Upper lobe of right lung (tissue), 1 donor: ENCODE results near the gene HPCA. TPM values are rescaled to one million over a fixed set of nuclear protein-coding genes. Genes with fewer than 3 reads are reported as not detected.

Source experiments
- ATAC-seq: fragments of 200-7000 bp; cut with Tn5 transposase; one replicate; pipeline ENCODE4 v1.9.1; 2020; ENCODE audit warnings: mild to moderate bottlenecking, moderate library complexity
- DNase-seq: peaks from one replicate; pipeline ENCODE4 v3.0.0-alpha.2; 2020
- H3K27ac ChIP-seq: fragments of 200-600 bp; one replicate; pipeline ENCODE4 v1.8.0; 2022
- H3K27me3 ChIP-seq: fragments of 200-600 bp; one replicate; pipeline ENCODE4 v1.8.0; 2022; ENCODE audit warnings: mild to moderate bottlenecking
- H3K36me3 ChIP-seq: fragments of 200-600 bp; one replicate; pipeline ENCODE4 v1.8.0; 2022
- H3K4me1 ChIP-seq: fragments of 200-600 bp; one replicate; pipeline ENCODE4 v1.8.0; 2022
- H3K4me3 ChIP-seq: fragments of 200-600 bp; one replicate; pipeline ENCODE4 v1.8.0; 2022; ENCODE audit warnings: mild to moderate bottlenecking
- H3K9me3 ChIP-seq: fragments of 200-600 bp; one replicate; pipeline ENCODE4 v1.8.0; 2022
- CTCF ChIP-seq: fragments of 200-600 bp; IDR thresholded peaks from one replicate; pipeline ENCODE4 v1.8.0; 2022; ENCODE audit warnings: antibody characterized with exemption
- intact Hi-C: fragments of 100-400 bp; cut with DNase I; formaldehyde crosslinking; loops from one replicate; pipeline ENCODE4 v1.11.0; 2022
- total RNA-seq: library from RNA; stranded (reverse); fragmentation: NEBNext Ultra II Directional; extraction: Animal tissue kit (Norgen Biotek cat#: 25700); gene quantifications from one replicate; pipeline ENCODE4 v1.2.1, GENCODE V29; 2021
- donor health status: DM: no; HTN: yes; CAD: no; lungs with severe emphysema.

The HPCA gene
- total RNA-seq, 1 donor from 2014 or later, result not detected

- ATAC-seq, result no peak
These were observed 14.2 kb downstream of the HPCA start for GRCh38 chr1:32900371-32900955.

GRCh38 chr1:32900956-32901822, 14.9 kb downstream of the HPCA start, which contains the start of gene TMEM54:
Gene TMEM54, minus strand, starts transcription at chr1:32901389. Its CDS starts 151 bp downstream, at chr1:32901238.
- Histone ChIP-seq H3K27ac (no peak within 1 kb of the TSS), H3K9me3 (no peaks in the 10 kb centered on the region), H3K4me3 (peak within 1 kb of the TSS; percentile 60), H3K36me3 (no peaks in the 10 kb centered on the region), H3K27me3 (peaks cover 10% of the 10 kb centered on the region), H3K4me1 (peaks cover 4% of the 10 kb centered on the region)
- ATAC-seq (peak; percentile 91), DNase-seq (peak; percentile 87)
- intact Hi-C loops, result no loop called here
- no peak for TF ChIP-seq CTCF

More at GRCh38 chr1:32900371-32900955, 14.2 kb downstream of the HPCA start:
- no peak for TF ChIP-seq CTCF
- H3K4me3 ChIP-seq, result peak overlapping the region; percentile 60
- intact Hi-C loops, result no loop called here
- H3K27me3 ChIP-seq, result peaks cover 10% of the 10 kb centered on the region
- no peaks in the 10 kb centered on the region for H3K9me3 ChIP-seq
- DNase-seq, result peak; percentile 46
- H3K36me3 ChIP-seq, result no peaks in the 10 kb centered on the region
- H3K4me1 ChIP-seq, result peaks cover 4% of the 10 kb centered on the region
- H3K27ac ChIP-seq, result no peak overlapping the region

- ATAC-seq (no peak), DNase-seq (peak; percentile 54)
- TF ChIP-seq CTCF, result no peak
- Histone ChIP-seq H3K27ac (no peak overlapping the region), H3K27me3 (peaks cover 10% of the 10 kb centered on the region), H3K4me1 (peaks cover 4% of the 10 kb centered on the region), H3K9me3 (no peaks in the 10 kb centered on the region), H3K4me3 (peak overlapping the region; percentile 58), H3K36me3 (no peaks in the 10 kb centered on the region)
- intact Hi-C loops, result no loop called here
These were observed 15.7 kb downstream of the HPCA start for GRCh38 chr1:32901823-32902534.

GRCh38 chr1:32902535-32902920, 16.2 kb downstream of the HPCA start:
- H3K4me1 ChIP-seq, result peaks cover 4% of the 10 kb centered on the region
- intact Hi-C loops, result no loop called here
- H3K27me3 ChIP-seq, result peaks cover 10% of the 10 kb centered on the region
- no peaks in the 10 kb centered on the region for H3K36me3 ChIP-seq
- H3K27ac ChIP-seq, result no peak overlapping the region
- ATAC-seq (no peak), DNase-seq (peak; percentile 58)
- no peaks in the 10 kb centered on the region for H3K9me3 ChIP-seq
- no peak for TF ChIP-seq CTCF
- no peak overlapping the region for H3K4me3 ChIP-seq

- DNase-seq (peak; percentile 37), ATAC-seq (no peak)
- H3K4me3 ChIP-seq, result no peak overlapping the region
- H3K27me3 ChIP-seq, result peaks cover 10% of the 10 kb centered on the region
- no peaks in the 10 kb centered on the region for H3K36me3 ChIP-seq
- intact Hi-C loops, result no loop called here
- no peak for TF ChIP-seq CTCF
- no peaks in the 10 kb centered on the region for H3K9me3 ChIP-seq
- no peak overlapping the region for H3K27ac ChIP-seq
- peaks cover 4% of the 10 kb centered on the region for H3K4me1 ChIP-seq
These were observed 17.9 kb downstream of the HPCA start for GRCh38 chr1:32903991-32904785.
